ENCODE data around the gene ZNF746.
A peak's percentile ranks its signal among the peaks of the same experiment; 100 is the strongest.
"Not testable (repeated sequence)": the region's sequence is repeated elsewhere in the genome, so short reads cannot be mapped to it uniquely, and the experiment has no call there.

The ZNF746 gene

GRCh38 chr7:149497467-149498261 is at the start of gene ZNF746:
TSS of gene ZNF746 (minus strand) at chr7:149497809. CDS start at chr7:149497536, 273 bp downstream.
- peak; percentile 81 for DNase-seq (ENCODE audit: low spot score)

- DNase-seq (ENCODE audit: low spot score), result no peak
Measured at GRCh38 chr7:149547126-149547525, 49.5 kb upstream of the ZNF746 start.

- DNase-seq (ENCODE audit: low spot score), result no peak
Measured at GRCh38 chr7:149546331-149546730, 48.7 kb upstream of the ZNF746 start.

- DNase-seq (ENCODE audit: low spot score), result no peak
Measured at GRCh38 chr7:149544028-149544427, 46.4 kb upstream of the ZNF746 start.

GRCh38 chr7:149532654-149533053 is 35.0 kb upstream of the ZNF746 start:
- DNase-seq (ENCODE audit: low spot score), result no peak

- no peak for DNase-seq (ENCODE audit: low spot score)
Measured at GRCh38 chr7:149529136-149529718, 31.6 kb upstream of the ZNF746 start.

GRCh38 chr7:149527414-149527813 is 29.8 kb upstream of the ZNF746 start:
- no peak for DNase-seq (ENCODE audit: low spot score)

- no peak for DNase-seq (ENCODE audit: low spot score)
Measured at GRCh38 chr7:149525280-149525679, 27.7 kb upstream of the ZNF746 start.

GRCh38 chr7:149524394-149524793 is 26.8 kb upstream of the ZNF746 start:
- no peak for DNase-seq (ENCODE audit: low spot score)

- no peak for DNase-seq (ENCODE audit: low spot score)
Measured at GRCh38 chr7:149510248-149510647, 12.6 kb upstream of the ZNF746 start.

- no peak for DNase-seq (ENCODE audit: low spot score)
Measured at GRCh38 chr7:149509774-149510173, 12.2 kb upstream of the ZNF746 start.

GRCh38 chr7:149505551-149505950 is 7.9 kb upstream of the ZNF746 start:
- no peak for DNase-seq (ENCODE audit: low spot score)

- no peak for DNase-seq (ENCODE audit: low spot score)
Measured at GRCh38 chr7:149501651-149502050, 4.0 kb upstream of the ZNF746 start.

GRCh38 chr7:149500910-149501309 is 3.3 kb upstream of the ZNF746 start:
- no peak for DNase-seq (ENCODE audit: low spot score)

- no peak for DNase-seq (ENCODE audit: low spot score)
Measured at GRCh38 chr7:149500201-149500600, 2.6 kb upstream of the ZNF746 start.

GRCh38 chr7:149498811-149499210 is 1.2 kb upstream of the ZNF746 start:
- DNase-seq (ENCODE audit: low spot score), result no peak

GRCh38 chr7:149496642-149497391 is 792 bp downstream of the ZNF746 start:
- peak; percentile 41 for DNase-seq (ENCODE audit: low spot score)

- no peak for DNase-seq (ENCODE audit: low spot score)
Measured at GRCh38 chr7:149495785-149496641, 1.6 kb downstream of the ZNF746 start.

GRCh38 chr7:149494738-149495368 is 2.8 kb downstream of the ZNF746 start:
- DNase-seq (ENCODE audit: low spot score), result no peak

GRCh38 chr7:149493975-149494374 is 3.6 kb downstream of the ZNF746 start:
- DNase-seq (ENCODE audit: low spot score), result not testable (repeated sequence)

- DNase-seq (ENCODE audit: low spot score), result no peak
Measured at GRCh38 chr7:149493366-149493765, 4.2 kb downstream of the ZNF746 start.

Measured in CD4-positive, alpha-beta T cell treated with Interleukin-15 for 4 hours (primary cell).